NCI-H2107 treated with DMSO at 0.1 percent for 48 hours (cell line): ENCODE data around the gene DIO3.

Experiments used
- DNase-seq: peaks from one replicate; lab custom pipeline; 2025; ENCODE audit not compliant: unreplicated experiment; lab: John Stamatoyannopoulos, UW

The DIO3 gene

GRCh38 chr14:101561145-101561896 lies at the start of gene DIO3:
Gene DIO3, plus strand, starts transcription at chr14:101561495.
- no peak for DNase-seq

GRCh38 chr14:101511620-101512375 lies 49.5 kb upstream of the DIO3 start:
- DNase-seq: no peak

GRCh38 chr14:101512376-101512695 lies 49.0 kb upstream of the DIO3 start:
- DNase-seq: no peak

GRCh38 chr14:101514136-101514535 lies 47.2 kb upstream of the DIO3 start:
- DNase-seq: no peak

GRCh38 chr14:101516401-101516800 lies 44.9 kb upstream of the DIO3 start:
- no peak for DNase-seq

GRCh38 chr14:101518611-101519473 lies 42.5 kb upstream of the DIO3 start:
- DNase-seq: no peak

- no peak for DNase-seq
Observed at GRCh38 chr14:101520621-101521472, 40.4 kb upstream of the DIO3 start.

GRCh38 chr14:101521473-101521915 lies 39.8 kb upstream of the DIO3 start:
- DNase-seq: no peak

- DNase-seq: no peak
Observed at GRCh38 chr14:101521978-101522377, 39.3 kb upstream of the DIO3 start.

- DNase-seq: no peak
Observed at GRCh38 chr14:101525640-101526527, 35.4 kb upstream of the DIO3 start.

- no peak for DNase-seq
Observed at GRCh38 chr14:101527987-101528386, 33.3 kb upstream of the DIO3 start.

- no peak for DNase-seq
Observed at GRCh38 chr14:101529079-101529478, 32.2 kb upstream of the DIO3 start.

GRCh38 chr14:101534198-101534597 lies 27.1 kb upstream of the DIO3 start:
- DNase-seq: no peak

- no peak for DNase-seq
Observed at GRCh38 chr14:101535232-101535631, 26.1 kb upstream of the DIO3 start.

GRCh38 chr14:101535701-101536207 lies 25.5 kb upstream of the DIO3 start:
- DNase-seq: no peak

GRCh38 chr14:101537286-101537685 lies 24.0 kb upstream of the DIO3 start:
- no peak for DNase-seq

GRCh38 chr14:101538878-101539277 lies 22.4 kb upstream of the DIO3 start:
- DNase-seq: no peak

GRCh38 chr14:101539880-101540279 lies 21.4 kb upstream of the DIO3 start:
- no peak for DNase-seq
